HepG2 (cell line): ENCODE data around the gene PPP1R12B. TPM values are rescaled to one million over a fixed set of nuclear protein-coding genes. Genes with fewer than 3 reads are reported as not detected.

Experiments used
- ATAC-seq: fragments of 200-7000 bp; cut with Tn5 transposase; 3 replicates; pipeline ENCODE4 v1.9.1; 2020; ENCODE audit warnings: mild to moderate bottlenecking, moderate library complexity
- BruUV-seq: library from RNA; stranded (reverse); fragments of 400-500 nt; replicated peaks from 2 replicates; lab custom pipeline; 2021; lab: Mats Ljungman, UMichigan
- CTCF ChIA-PET: fragments of 300-600 bp; formaldehyde crosslinking; extraction: SDS; loops from one replicate; lab custom pipeline; 2021; ENCODE audit warnings: low total read pairs, inconsistent platforms, low intra/inter-chr PET ratio; lab: Yijun Ruan, JAX
- POLR2A ChIA-PET: fragments of 350-600 bp; sonication (Branson Sonifier 250); formaldehyde crosslinking; loops from one replicate; lab custom pipeline; 2020; ENCODE audit warnings: antibody characterized with exemption, inconsistent platforms; lab: Yijun Ruan, JAX
- DNase-seq: peaks from one replicate; pipeline ENCODE4 v3.0.0-alpha.2; 2015; ENCODE audit warnings: low spot score
- FAIRE-seq: peaks from 3 replicates; lab custom pipeline; 2011; peaks lifted over from hg19 to GRCh38; lab: Jason Lieb, UNC
- H2AFZ ChIP-seq: one replicate; pipeline ENCODE4 v1.6.1; 2011; ENCODE audit warnings: low read length, inconsistent platforms
- H3K27ac ChIP-seq: fragments of 300-600 bp; 3 replicates; pipeline ENCODE4 v1.8.0; 2011; ENCODE audit warnings: mixed run types, mild to moderate bottlenecking, mixed read lengths, low read length, inconsistent platforms; ENCODE audit not compliant: insufficient read depth; ENCODE audit errors: extremely low read length
- H3K27me3 ChIP-seq, 2 experiments: fragments of 200-600 bp in 1 of 2; 2 replicates in 1 of 2; 3 replicates in 1 of 2; pipeline versions ENCODE4 v1.6.0 to v1.8.0; 2011; ENCODE audit warnings: low read length in 2 of 2, mild to moderate bottlenecking in 2 of 2, moderate library complexity in 2 of 2, inconsistent platforms in 1 of 2; ENCODE audit not compliant: insufficient read depth in 2 of 2, control insufficient read depth in 1 of 2
- H3K36me3 ChIP-seq, 2 experiments: fragments of 200-600 bp in 1 of 2; replicated peaks in 1 of 2; 2 replicates in 1 of 2; 3 replicates in 1 of 2; pipeline versions ENCODE4 v1.5.1 to v1.8.0; 2011; ENCODE audit warnings: low read length in 2 of 2, inconsistent platforms in 1 of 2; ENCODE audit not compliant: insufficient read depth in 2 of 2, control insufficient read depth in 1 of 2
- H3K4me1 ChIP-seq: 2 replicates; pipeline ENCODE4 v1.5.1; 2012; ENCODE audit warnings: low read length, inconsistent platforms; ENCODE audit not compliant: insufficient read depth
- H3K4me2 ChIP-seq: 2 replicates; pipeline ENCODE4 v1.6.0; 2011; ENCODE audit warnings: low read depth, low read length, inconsistent platforms
- H3K4me3 ChIP-seq, 3 experiments: fragments of 200-600 bp in 1 of 3; sonication (generic), shearing (Covaris generic) in 1 of 3; replicated peaks in 1 of 3; 2 replicates each; pipeline ENCODE4 v1.5.1; 2011 to 2016; ENCODE audit warnings: low read length in 3 of 3, inconsistent platforms in 2 of 3, low read depth in 2 of 3, mild to moderate bottlenecking in 2 of 3, control low read depth in 1 of 3, mixed read lengths in 1 of 3; ENCODE audit not compliant: insufficient read depth in 1 of 3
- H3K79me2 ChIP-seq: one replicate; pipeline ENCODE4 v1.6.1; 2011; ENCODE audit warnings: low read length, inconsistent platforms; ENCODE audit not compliant: insufficient read depth
- H3K9ac ChIP-seq: 2 replicates; pipeline ENCODE4 v1.6.0; 2011; ENCODE audit warnings: mild to moderate bottlenecking, low read depth, low read length, inconsistent platforms; ENCODE audit not compliant: insufficient read depth
- H3K9me3 ChIP-seq: 2 replicates; pipeline ENCODE4 v1.5.1; 2012; ENCODE audit warnings: mild to moderate bottlenecking, low read length
- H4K20me1 ChIP-seq: 2 replicates; pipeline ENCODE4 v1.6.0; 2011; ENCODE audit warnings: inconsistent platforms, mild to moderate bottlenecking, low read length, moderate library complexity; ENCODE audit not compliant: insufficient read depth
- ATF7 ChIP-seq, 2 experiments: fragments of 450-650 bp in 1 of 2; sonication (generic) in 1 of 2; formaldehyde crosslinking in 1 of 2; IDR thresholded peaks; 2 replicates each; pipeline versions ENCODE4 v1.4.0 to v1.6.1; 2016 to 2020; ENCODE audit warnings: antibody characterized with exemption in 1 of 2, mild to moderate bottlenecking in 1 of 2, missing genetic modification reagents in 1 of 2
- CEBPB ChIP-seq: IDR thresholded peaks from 2 replicates; pipeline ENCODE4 v1.6.1; 2011; ENCODE audit warnings: low read depth, low read length, improper control_type of control experiment, borderline replicate concordance
- MBD4 ChIP-seq: IDR thresholded peaks from 2 replicates; pipeline ENCODE4 v1.6.1; 2012; ENCODE audit warnings: low read length, inconsistent platforms, borderline replicate concordance
- MEIS1 ChIP-seq: sonication (generic); formaldehyde crosslinking; IDR thresholded peaks from 2 replicates; pipeline ENCODE4 v1.9.0; 2021; ENCODE audit warnings: mild to moderate bottlenecking, missing genetic modification reagents, moderate library complexity, borderline replicate concordance
- NFRKB ChIP-seq: fragments of 450-650 bp; IDR thresholded peaks from 2 replicates; pipeline ENCODE4 v1.6.1; 2017
- PHB2 ChIP-seq: fragments of 450-650 bp; IDR thresholded peaks from 2 replicates; pipeline ENCODE4 v1.6.1; 2018; ENCODE audit not compliant: partially characterized antibody
- POGZ ChIP-seq: sonication (generic); formaldehyde crosslinking; IDR thresholded peaks from 2 replicates; pipeline ENCODE4 v1.4.0; 2020; ENCODE audit warnings: mild to moderate bottlenecking, missing genetic modification reagents
- TAF1 ChIP-seq: sonication (generic); formaldehyde crosslinking; IDR thresholded peaks from 2 replicates; pipeline ENCODE4 v1.4.0; 2020; ENCODE audit warnings: missing genetic modification reagents
- ZBTB1 ChIP-seq: sonication (generic); formaldehyde crosslinking; IDR thresholded peaks from 2 replicates; pipeline ENCODE4 v1.4.0; 2020; ENCODE audit warnings: missing genetic modification reagents, borderline replicate concordance
- ZFY ChIP-seq: sonication (generic); formaldehyde crosslinking; IDR thresholded peaks from 2 replicates; pipeline ENCODE4 v1.4.0; 2020; ENCODE audit warnings: missing genetic modification reagents
- ZMYM3 ChIP-seq: sonication (generic); formaldehyde crosslinking; IDR thresholded peaks from 2 replicates; pipeline ENCODE4 v1.5.1; 2020; ENCODE audit warnings: mild to moderate bottlenecking, missing genetic modification reagents
- ZNF205 ChIP-seq: IDR thresholded peaks from 2 replicates; pipeline ENCODE4 v1.6.1; 2018; ENCODE audit warnings: missing biosample characterization, missing genetic modification reagents
- ZNF30 ChIP-seq: sonication (generic); formaldehyde crosslinking; IDR thresholded peaks from 2 replicates; pipeline ENCODE4 v1.5.0; 2020; ENCODE audit warnings: mild to moderate bottlenecking, missing genetic modification reagents
- ZNF431 ChIP-seq: sonication (generic); formaldehyde crosslinking; IDR thresholded peaks from 2 replicates; pipeline ENCODE4 v1.9.0; 2022; ENCODE audit warnings: missing genetic modification reagents, low read depth, mild to moderate bottlenecking, borderline replicate concordance
- ZNF614 ChIP-seq: IDR thresholded peaks from 2 replicates; pipeline ENCODE4 v1.6.1; 2018; ENCODE audit warnings: missing biosample characterization, missing genetic modification reagents, inconsistent platforms, borderline replicate concordance
- ZNF782 ChIP-seq: sonication (generic); formaldehyde crosslinking; IDR thresholded peaks from 2 replicates; pipeline ENCODE4 v1.4.0; 2020; ENCODE audit warnings: missing genetic modification reagents, mild to moderate bottlenecking, borderline replicate concordance
- WGBS: methylation state at CpG from one replicate; pipeline ENCODE4 v1.1.6; 2017; ENCODE audit warnings: low lambda C conversion rate; 5-methylcytosine and 5-hydroxymethylcytosine counted together
- in situ Hi-C: cut with HindIII; loops from 2 replicates; pipeline ENCODE4 v1.10.0; 2017; ENCODE audit warnings: low pct_unique_long_range_greater_than_20kb; ENCODE audit not compliant: extremely low pct_ligation_motif_present
- intact Hi-C: fragments of 100-400 bp; cut with micrococcal nuclease; formaldehyde crosslinking; loops from one replicate; pipeline ENCODE4 v1.10.0; 2022; ENCODE audit not compliant: unreplicated experiment
- polyA plus RNA-seq, 8 experiments: library from polyadenylated mRNA; depleted of rRNA in 3 of 8; stranded (reverse) in 7 of 8; unstranded in 1 of 8; fragments of >200 nt; fragmentation: Illumina TruSeq in 4 of 8; extraction: Trizol in 4 of 8; gene quantifications; 2 replicates each; pipeline versions ENCODE4 v1.2.1 to v1.2.3, GENCODE V29; 2011 to 2016; ENCODE audit warnings: low read depth in 4 of 8, missing spikeins in 1 of 8, mixed read lengths in 1 of 8; ENCODE audit not compliant: insufficient read depth in 1 of 8
- total RNA-seq, 5 experiments: library from RNA; depleted of rRNA; stranded (reverse); fragments of >200 nt; fragmentation: Illumina TruSeq; extraction: Trizol; gene quantifications; 2 replicates each; pipeline ENCODE4 v1.2.3, GENCODE V29; 2016; ENCODE audit warnings: low read depth in 1 of 5
- TF ChIP-seq, protein P1 (sequence below): sonication (generic); formaldehyde crosslinking; IDR thresholded peaks from 2 replicates; pipeline ENCODE4 v1.4.0; 2020; ENCODE audit warnings: mild to moderate bottlenecking, low read depth, missing genetic modification reagents

PPP1R12B gene
- total and polyA plus RNA-seq, 2 of the 13 experiments (the other 11 are each of a cell fraction or from before 2014, with no cell fraction given) = 12.0 to 13.6 TPM

DNA sequence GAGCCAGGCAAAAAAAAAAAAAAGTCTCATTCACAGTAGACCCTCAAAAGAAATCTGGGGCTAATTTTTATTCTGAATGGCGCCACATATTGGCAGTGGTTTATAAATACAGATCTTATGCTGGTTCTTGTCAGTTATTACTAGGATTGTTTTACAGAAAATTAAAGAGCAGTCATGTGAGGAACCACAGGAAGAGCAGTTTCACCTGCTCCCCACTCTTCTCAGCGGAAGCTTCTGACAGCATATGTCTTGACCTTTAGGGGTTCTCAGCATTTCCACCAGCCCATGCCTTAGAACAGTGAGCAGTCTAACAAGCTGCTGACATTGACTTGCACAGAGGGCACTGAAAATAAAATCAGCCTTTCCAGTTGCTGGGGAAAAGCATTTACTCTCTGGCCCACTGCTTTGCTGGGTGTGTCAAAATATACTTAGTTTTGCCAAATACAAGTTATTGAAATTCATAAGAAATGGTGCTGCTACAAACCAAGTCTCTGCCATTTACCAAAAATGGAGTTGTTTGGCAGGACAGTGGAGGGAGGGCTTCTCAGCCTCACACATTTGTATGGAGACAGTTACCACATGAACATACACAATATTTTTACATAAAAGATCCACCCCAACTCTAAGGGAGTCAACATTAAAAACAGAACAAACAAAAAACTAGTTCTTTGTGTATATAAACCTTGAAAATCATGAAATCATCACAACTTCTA, 217.5 kb downstream of the PPP1R12B start:
- TF ChIP-seq ZFY (no peak), ZNF205 (no peak), POGZ (no peak), PHB2 (no peak), NFRKB (no peak), ZBTB1 (CRISPR knock-in tag) (no peak), ZNF431 (no peak), ATF7 (IDR thresholded peaks at IDR 0.05) (no peak), ATF7 (CRISPR knock-in tag; IDR thresholded peaks at IDR 0.05) (no peak), ZMYM3 (CRISPR knock-in tag) (no peak), ZNF782 (no peak), CEBPB (no peak), MEIS1 (CRISPR knock-in tag) (no peak), ZNF614 (CRISPR knock-in tag) (no peak), MBD4 (no peak), TAF1 (CRISPR knock-in tag) (no peak), ZNF30 (no peak)
- TF ChIP-seq, protein P1, sequence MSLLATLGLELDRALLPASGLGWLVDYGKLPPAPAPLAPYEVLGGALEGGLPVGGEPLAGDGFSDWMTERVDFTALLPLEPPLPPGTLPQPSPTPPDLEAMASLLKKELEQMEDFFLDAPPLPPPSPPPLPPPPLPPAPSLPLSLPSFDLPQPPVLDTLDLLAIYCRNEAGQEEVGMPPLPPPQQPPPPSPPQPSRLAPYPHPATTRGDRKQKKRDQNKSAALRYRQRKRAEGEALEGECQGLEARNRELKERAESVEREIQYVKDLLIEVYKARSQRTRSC (CRISPR knock-in tag) = no peak
- intact Hi-C loops (no loop called here), in situ Hi-C loops (no loop called here)
- H3K4me2 ChIP-seq = no peak overlapping the region
- FAIRE-seq (no peak), ATAC-seq (no peak), DNase-seq (no peak)
- no peaks in the 10 kb centered on the region for H4K20me1 ChIP-seq
- CTCF ChIA-PET = no interaction called here
- POLR2A ChIA-PET = no interaction called here
- H3K36me3 ChIP-seq = peaks cover 2 to 35% of the 10 kb centered on the region in 2 experiments; a peak in 3 of 5 replicates
- H2AFZ ChIP-seq = no peak overlapping the region
- H3K27ac ChIP-seq = no peak overlapping the region
- H3K4me3 ChIP-seq = no peak overlapping the region
- H3K9me3 ChIP-seq = no peaks in the 10 kb centered on the region
- H3K79me2 ChIP-seq = no peaks in the 10 kb centered on the region
- no peaks in the 10 kb centered on the region for H3K27me3 ChIP-seq
- WGBS = 89% methylated on average over 2 of the region's 2 CpGs
- H3K4me1 ChIP-seq = no peaks in the 10 kb centered on the region
- no TSS peak for BruUV-seq
- no peak overlapping the region for H3K9ac ChIP-seq
